GM19099 (cell line): ENCODE results near the gene PROCA1.

Source experiments
- POLR2A ChIP-seq: IDR thresholded peaks from 3 replicates; pipeline ENCODE4 v1.6.1; 2011; ENCODE audit warnings: low read depth; ENCODE audit not compliant: insufficient read length; ENCODE audit errors: extremely low read depth

The PROCA1 gene

GRCh38 chr17:28720247-28720996, 8.7 kb upstream of the PROCA1 start:
- no peak for TF ChIP-seq POLR2A

GRCh38 chr17:28719021-28719433, 7.3 kb upstream of the PROCA1 start:
- TF ChIP-seq POLR2A: no peak

- TF ChIP-seq POLR2A: no peak
Measured at GRCh38 chr17:28718333-28719020, 6.8 kb upstream of the PROCA1 start.

- TF ChIP-seq POLR2A: no peak
Measured at GRCh38 chr17:28717578-28718332, 6.1 kb upstream of the PROCA1 start, which contains the start of gene RAB34. Gene RAB34, minus strand, starts transcription at chr17:28717868. Its CDS starts 602 bp downstream, at chr17:28717266.

- TF ChIP-seq POLR2A: no peak
Measured at GRCh38 chr17:28716740-28717577, 5.3 kb upstream of the PROCA1 start.

GRCh38 chr17:28715217-28715616, 3.5 kb upstream of the PROCA1 start:
- TF ChIP-seq POLR2A: no peak

GRCh38 chr17:28714281-28714680, 2.6 kb upstream of the PROCA1 start:
- no peak for TF ChIP-seq POLR2A

- no peak for TF ChIP-seq POLR2A
Measured at GRCh38 chr17:28712705-28713415, 1.2 kb upstream of the PROCA1 start.

GRCh38 chr17:28712032-28712704, 480 bp upstream of the PROCA1 start:
- TF ChIP-seq POLR2A: no peak

- peak; percentile 65 for TF ChIP-seq POLR2A
Measured at GRCh38 chr17:28710861-28711722, 596 bp downstream of the PROCA1 start.

- TF ChIP-seq POLR2A: no peak
Measured at GRCh38 chr17:28707339-28707720, 4.4 kb downstream of the PROCA1 start.

- TF ChIP-seq POLR2A: no peak
Measured at GRCh38 chr17:28706471-28707338, 5.0 kb downstream of the PROCA1 start.

GRCh38 chr17:28705728-28706334, 5.9 kb downstream of the PROCA1 start:
- no peak for TF ChIP-seq POLR2A
